DMS 273 (cell line): Measurements from ENCODE around the gene RWDD4.
A peak's percentile ranks its signal among the peaks of the same experiment; 100 is the strongest.

Experiments used
- DNase-seq: peaks from one replicate; lab custom pipeline; 2025; ENCODE audit not compliant: unreplicated experiment; lab: John Stamatoyannopoulos, UW

The RWDD4 gene

GRCh38 chr4:183659029-183659871 is at the start of gene RWDD4, which contains the start of gene TRAPPC11:
Gene RWDD4, minus strand, starts transcription at chr4:183659185. Its CDS starts 233 bp downstream, at chr4:183658952.
Gene TRAPPC11, plus strand, starts transcription at chr4:183659293. Its CDS starts 4,575 bp downstream, at chr4:183663868.
- peak; percentile 97 for DNase-seq

- DNase-seq = no peak
These were observed 43.5 kb upstream of the RWDD4 start for GRCh38 chr4:183702492-183702891.

GRCh38 chr4:183700407-183700806 is 41.4 kb upstream of the RWDD4 start:
- no peak for DNase-seq

GRCh38 chr4:183698909-183699308 is 39.9 kb upstream of the RWDD4 start:
- DNase-seq = no peak

- DNase-seq = no peak
These were observed 32.9 kb upstream of the RWDD4 start for GRCh38 chr4:183691897-183692296.

DNA sequence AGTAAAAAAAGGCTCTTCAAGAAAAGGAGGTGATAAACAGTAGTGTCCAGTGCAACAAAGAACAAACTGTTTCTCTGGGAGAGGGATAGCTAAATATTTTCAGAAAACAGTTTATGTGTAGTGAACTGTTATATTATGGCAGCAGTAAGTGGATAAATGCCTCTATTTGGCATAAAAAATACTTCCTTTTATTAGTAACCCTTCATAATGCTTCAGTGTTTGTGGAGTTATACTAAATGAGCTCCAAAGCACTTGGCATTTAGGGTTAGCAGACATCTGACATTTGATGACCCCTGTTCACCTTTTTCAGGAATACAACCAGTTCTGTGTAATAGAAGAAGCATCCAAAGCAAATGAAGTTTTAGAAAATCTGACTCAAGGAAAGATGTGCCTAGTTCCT is 32.0 kb upstream of the RWDD4 start:
- no peak for DNase-seq

DNA sequence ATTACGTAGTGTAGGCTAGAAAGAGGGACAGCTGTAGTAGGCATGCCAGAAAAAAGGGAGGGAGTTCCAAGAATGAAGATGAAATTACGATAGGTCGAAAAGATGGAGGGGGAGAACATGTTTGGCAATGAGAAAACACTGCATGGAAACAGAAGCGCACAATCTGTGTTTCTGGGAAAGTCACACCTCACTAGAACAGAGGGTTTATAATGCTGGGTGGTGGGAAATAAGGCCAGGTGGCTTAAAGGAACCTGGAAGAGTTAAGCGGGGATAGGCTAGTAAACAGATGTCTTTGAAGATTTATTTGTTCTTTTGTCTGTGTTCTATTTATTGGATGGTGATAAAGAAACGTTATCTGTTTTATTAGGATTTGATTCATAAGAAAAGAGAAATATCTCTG is 29.2 kb upstream of the RWDD4 start:
- DNase-seq = no peak

DNA sequence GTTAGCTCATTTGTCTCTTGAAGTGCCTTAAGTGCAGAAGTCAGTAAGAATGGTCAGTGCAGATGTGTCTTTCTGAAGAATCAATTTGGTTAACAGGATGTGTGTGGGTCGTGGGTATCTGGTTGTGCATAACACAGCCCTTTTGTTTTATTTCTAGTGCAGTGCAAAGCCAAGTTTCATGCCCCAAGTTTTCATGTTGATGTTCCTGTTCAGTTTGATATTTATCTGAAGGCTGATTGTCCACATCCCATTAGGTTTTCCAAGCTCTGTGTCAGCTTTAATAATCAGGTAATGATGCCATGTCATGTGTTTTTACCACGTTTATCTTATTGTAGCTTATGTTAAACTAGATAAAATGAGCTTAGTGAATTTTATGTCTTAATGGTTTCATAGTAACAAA is 27.5 kb upstream of the RWDD4 start:
- no peak for DNase-seq

DNA sequence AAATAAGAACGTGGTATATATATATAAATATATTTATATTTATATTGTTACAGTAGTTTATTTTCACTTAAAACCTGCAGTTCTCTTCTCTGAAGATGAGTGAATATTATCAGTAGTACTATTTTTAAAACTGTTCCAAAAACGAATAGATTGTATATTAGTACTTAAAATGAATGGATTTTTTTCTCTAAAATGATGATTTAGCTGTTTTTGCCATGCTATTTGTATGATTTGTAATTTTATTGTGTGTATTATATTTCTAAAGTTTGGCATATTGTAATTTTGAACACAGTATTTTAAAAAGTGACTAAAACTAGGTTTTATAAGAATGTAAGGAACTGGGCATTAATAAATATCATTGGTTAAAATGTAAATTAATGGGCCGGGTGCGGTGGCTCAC is 22.1 kb upstream of the RWDD4 start:
- no peak for DNase-seq

- no peak for DNase-seq
These were observed 16.6 kb upstream of the RWDD4 start for GRCh38 chr4:183675625-183676024.

DNA sequence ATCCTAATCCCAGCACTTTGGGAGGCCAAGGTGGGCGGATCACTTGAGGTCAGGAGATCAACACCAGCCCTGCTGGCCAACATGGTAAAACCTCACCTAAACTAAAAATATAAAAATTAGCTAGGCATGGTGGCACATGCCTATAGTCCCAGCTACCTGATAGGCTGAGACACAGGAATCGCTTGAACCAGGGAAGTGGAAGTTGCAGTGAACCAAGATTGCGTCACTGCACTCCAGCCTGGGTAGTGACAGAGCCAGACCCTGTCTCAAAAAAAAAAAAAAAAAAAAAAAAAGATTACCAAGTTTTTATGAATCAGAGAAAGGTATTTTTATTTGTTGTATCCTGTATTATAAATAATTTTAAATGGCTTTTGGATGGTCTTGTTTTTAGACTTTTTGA is 15.2 kb upstream of the RWDD4 start:
- DNase-seq = no peak

DNA sequence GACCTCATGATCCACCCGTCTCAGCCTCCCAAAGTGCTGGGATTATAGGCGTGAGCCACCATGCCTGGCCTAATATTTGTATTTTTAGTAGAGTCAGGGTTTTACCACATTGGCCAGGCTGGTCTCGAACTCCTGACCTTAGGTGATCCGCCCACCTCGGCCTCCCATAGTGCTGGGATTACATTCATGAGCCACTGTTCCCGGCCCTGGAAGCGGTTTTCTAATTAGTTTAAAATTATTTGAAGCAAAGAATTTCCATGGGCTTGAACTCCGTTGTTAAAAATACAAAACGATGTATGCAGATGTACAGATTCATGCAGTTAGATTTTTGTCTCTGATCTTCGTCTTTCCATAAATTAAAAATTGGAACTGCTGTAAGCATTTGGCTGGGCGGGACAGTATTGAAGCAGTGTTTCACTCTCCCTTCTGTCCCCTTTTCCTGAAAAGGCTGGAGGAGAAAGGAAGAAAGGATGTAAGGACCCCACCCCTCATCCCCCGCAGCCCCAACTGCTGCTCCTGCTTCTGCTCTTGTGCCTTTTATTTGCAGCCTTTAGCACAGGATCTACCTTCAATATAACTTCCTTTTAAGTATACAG is 12.1 kb upstream of the RWDD4 start:
- no peak for DNase-seq

DNA sequence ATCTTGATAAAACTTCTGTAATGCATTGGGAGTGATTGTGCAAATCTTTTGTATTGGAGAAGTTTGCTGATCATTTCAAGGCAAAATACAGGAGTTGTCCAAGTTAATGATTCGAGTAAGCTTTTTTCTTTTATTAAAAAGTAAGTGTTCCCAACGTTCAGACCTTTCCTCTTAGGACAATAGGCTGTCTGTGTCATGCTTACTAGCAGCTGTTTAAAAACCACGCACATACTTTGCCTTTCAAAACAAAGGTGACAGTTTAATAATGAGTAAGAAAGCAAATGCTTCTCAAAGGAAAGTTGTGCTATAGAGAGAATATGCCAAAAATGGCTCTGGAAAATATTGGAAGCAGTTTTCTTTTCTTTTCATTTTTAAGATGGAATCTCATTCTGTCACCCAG is 11.3 kb upstream of the RWDD4 start:
- no peak for DNase-seq

GRCh38 chr4:183666088-183666487 is 7.1 kb upstream of the RWDD4 start:
- no peak for DNase-seq

DNA sequence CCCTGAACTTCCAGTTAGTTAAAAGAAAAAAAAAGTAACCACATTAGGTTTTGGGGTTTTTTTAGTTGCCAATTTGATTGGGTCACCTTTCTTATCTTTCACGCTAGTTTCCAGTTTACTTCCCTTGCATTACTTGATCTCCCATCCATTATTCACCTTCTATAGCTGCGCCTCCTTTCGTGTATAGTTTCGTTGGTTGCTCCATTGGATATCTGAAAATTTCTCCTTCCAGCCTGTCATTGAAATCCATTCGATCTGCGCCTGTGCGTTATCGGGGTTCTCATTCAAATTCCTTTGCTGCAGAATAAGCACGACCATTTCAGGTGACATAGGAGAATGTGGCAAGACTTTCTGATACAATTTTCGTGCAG is 872 bp upstream of the RWDD4 start:
- peak; percentile 28 for DNase-seq

GRCh38 chr4:183658362-183659028 is 490 bp downstream of the RWDD4 start:
- peak; percentile 49 for DNase-seq

GRCh38 chr4:183657564-183657963 is 1.4 kb downstream of the RWDD4 start:
- DNase-seq = no peak

DNA sequence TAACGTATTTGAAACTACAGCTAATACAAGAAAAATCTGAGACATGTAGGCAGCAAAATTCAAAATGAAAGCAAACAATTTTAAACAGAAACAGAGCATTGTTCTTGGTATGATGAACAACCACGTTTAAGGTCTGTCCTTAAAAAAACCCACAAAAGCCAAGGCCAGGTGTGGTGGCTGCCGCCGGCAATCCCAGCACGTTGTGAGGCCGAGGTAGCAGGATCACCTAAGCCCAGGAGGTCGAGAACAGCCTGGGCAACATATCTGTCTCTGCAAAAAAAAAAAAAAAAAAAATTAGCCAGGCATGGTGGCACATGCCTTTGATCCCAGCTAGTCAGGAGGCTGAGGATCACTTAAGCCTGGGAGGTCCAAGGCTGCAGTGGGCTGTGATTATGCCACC is 13.7 kb downstream of the RWDD4 start:
- no peak for DNase-seq

DNA sequence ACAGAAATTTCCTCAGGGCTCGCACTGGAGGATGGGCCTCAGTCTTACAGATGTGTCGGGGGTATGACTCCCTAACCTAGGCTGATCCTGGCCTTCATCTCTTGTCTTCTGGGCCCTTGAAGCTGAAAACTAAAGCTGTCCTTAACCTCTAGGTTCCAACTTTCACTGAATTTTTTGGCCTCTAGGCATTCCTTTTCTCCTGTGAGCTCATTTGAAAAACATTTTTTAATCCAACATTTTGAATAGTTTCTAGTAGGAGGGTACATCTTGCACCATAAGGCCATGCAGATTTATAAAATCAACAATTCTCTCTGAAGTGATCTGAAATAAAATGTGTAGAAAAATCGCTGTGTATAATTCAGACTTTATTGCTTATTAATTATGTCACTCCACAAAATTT is 19.7 kb downstream of the RWDD4 start:
- no peak for DNase-seq

DNA sequence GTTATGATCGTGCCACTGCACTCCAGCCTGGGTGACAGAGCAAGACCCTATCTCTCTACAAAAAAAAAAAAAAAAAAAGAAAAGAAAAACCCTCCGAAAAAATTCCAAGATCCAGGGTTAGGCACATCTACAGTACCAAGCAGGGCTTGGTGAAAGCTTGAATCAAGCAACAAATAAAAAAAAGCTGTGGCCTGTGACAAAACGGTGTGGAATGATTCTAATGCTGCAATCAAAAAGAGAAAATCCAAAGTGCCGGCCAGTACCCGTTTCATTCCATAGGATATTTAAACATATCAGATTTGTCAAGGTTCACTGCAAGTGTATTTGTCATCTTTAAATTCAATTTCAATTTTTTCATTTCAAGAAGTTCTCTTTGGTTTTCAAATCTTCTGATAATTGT is 20.5 kb downstream of the RWDD4 start:
- no peak for DNase-seq

GRCh38 chr4:183637461-183637860 is 21.5 kb downstream of the RWDD4 start:
- DNase-seq = no peak

DNA sequence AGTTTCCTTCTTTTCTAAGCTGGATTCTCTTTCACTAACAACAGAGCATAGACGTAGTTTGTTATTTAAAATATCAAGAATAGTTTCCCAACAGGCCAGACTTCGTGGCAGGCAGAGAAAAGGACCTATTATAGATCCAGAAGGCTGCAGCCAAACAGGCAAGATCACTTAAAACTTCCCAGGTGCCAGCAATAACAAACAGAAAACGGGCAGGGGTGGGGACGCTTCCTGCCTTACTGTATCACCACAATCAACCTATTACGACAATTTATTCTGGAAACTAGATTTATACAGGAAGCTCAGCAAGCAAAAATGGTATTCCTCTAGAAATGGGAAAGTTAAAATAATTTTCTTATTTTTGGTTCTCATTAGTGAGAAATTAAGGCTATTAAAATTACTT is 22.1 kb downstream of the RWDD4 start:
- DNase-seq = peak; percentile 60
